HCT116 (cell line): ENCODE data around the gene ACOXL. TPM values are rescaled to one million over a fixed set of nuclear protein-coding genes. Genes with fewer than 3 reads are reported as not detected.

ENCODE experiments used
- ATAC-seq: fragments of 200-7000 bp; cut with Tn5 transposase; 2 replicates; pipeline ENCODE4 v1.9.1; 2020; ENCODE audit warnings: mild to moderate bottlenecking, moderate library complexity
- BruUV-seq: library from RNA; stranded (reverse); fragments of 400-500 nt; replicated peaks from 2 replicates; lab custom pipeline; 2021; lab: Mats Ljungman, UMichigan
- CTCF ChIA-PET: fragments of 300-600 bp; sonication (Branson Sonifier 250); formaldehyde crosslinking; loops from one replicate; lab custom pipeline; 2021; ENCODE audit warnings: antibody characterized with exemption; lab: Charles Lee
- POLR2A ChIA-PET: fragments of 300-600, 350-600 bp; sonication (Branson Sonifier 250); formaldehyde crosslinking; loops from one replicate; lab custom pipeline; 2021; ENCODE audit warnings: antibody characterized with exemption; lab: Charles Lee
- RAD21 ChIA-PET, 2 experiments: fragments of 300-600 bp; sonication (Branson Sonifier 250); formaldehyde crosslinking; loops; one replicate each; lab custom pipeline; 2023; ENCODE audit warnings: low total read pairs in 2 of 2; ENCODE audit not compliant: uncharacterized antibody in 2 of 2, unreplicated experiment in 2 of 2, low non-redundant PET in 1 of 2; lab: Charles Lee
- DNase-seq: peaks from one replicate; pipeline ENCODE4 v3.0.0-alpha.2; 2010; ENCODE audit warnings: low read depth, low spot score
- H2AFZ ChIP-seq: fragments of 200-600 bp; shearing (Covaris generic), sonication (generic); 2 replicates; pipeline ENCODE4 v1.6.1; 2017; ENCODE audit warnings: low read depth, mixed run types, mixed read lengths, antibody characterized with exemption, low read length; ENCODE audit not compliant: poor library complexity, severe bottlenecking
- H3K27ac ChIP-seq: 2 replicates; pipeline ENCODE4 v1.5.1; 2012; ENCODE audit warnings: low read depth, low read length
- H3K27me3 ChIP-seq: fragments of 200-600 bp; sonication (generic); 2 replicates; pipeline ENCODE4 v1.6.1; 2016; ENCODE audit warnings: mixed run types, low read length, mixed read lengths; ENCODE audit not compliant: insufficient read depth
- H3K36me3 ChIP-seq, 2 experiments: fragments of 200-500 bp in 1 of 2; fragments of 200-600 bp in 1 of 2; sonication (Bioruptor generic) in 1 of 2; sonication (generic) in 1 of 2; 2 replicates each; pipeline versions ENCODE4 v1.5.1 to v1.6.1; 2014 to 2016; ENCODE audit warnings: low read length in 2 of 2, inconsistent platforms in 1 of 2, mixed read lengths in 1 of 2, mixed run types in 1 of 2; ENCODE audit not compliant: insufficient read depth in 2 of 2, control insufficient read depth in 1 of 2
- H3K4me1 ChIP-seq, 2 experiments: fragments of 200-600 bp in 1 of 2; sonication (generic) in 1 of 2; 2 replicates each; pipeline versions ENCODE4 v1.5.1 to v1.6.1; 2012 to 2017; ENCODE audit warnings: low read length in 2 of 2, inconsistent platforms in 1 of 2, mild to moderate bottlenecking in 1 of 2, mixed read lengths in 1 of 2, mixed run types in 1 of 2, moderate library complexity in 1 of 2; ENCODE audit not compliant: insufficient read depth in 2 of 2, control insufficient read depth in 1 of 2
- H3K4me2 ChIP-seq: fragments of 200-600 bp; sonication (generic); 2 replicates; pipeline ENCODE4 v1.6.1; 2017; ENCODE audit warnings: mixed run types, low read length, mixed read lengths
- H3K4me3 ChIP-seq, 2 experiments: fragments of 200-600 bp in 1 of 2; sonication (generic) in 1 of 2; replicated peaks in 1 of 2; 2 replicates each; pipeline ENCODE4 v1.5.1; 2011 to 2016; ENCODE audit warnings: low read length in 2 of 2, control low read depth in 1 of 2, low read depth in 1 of 2, mild to moderate bottlenecking in 1 of 2, mixed read lengths in 1 of 2, mixed run types in 1 of 2
- H3K79me2 ChIP-seq: fragments of 200-600 bp; sonication (generic); 2 replicates; pipeline ENCODE4 v1.6.1; 2017; ENCODE audit warnings: mild to moderate bottlenecking, mixed run types, low read length, moderate library complexity, mixed read lengths; ENCODE audit not compliant: insufficient read depth
- H3K9ac ChIP-seq: fragments of 200-600 bp; sonication (generic); 2 replicates; pipeline ENCODE4 v1.6.1; 2016; ENCODE audit warnings: low read length, mixed read lengths
- H3K9me2 ChIP-seq: fragments of 200-600 bp; sonication (generic), shearing (Covaris generic); 2 replicates; pipeline ENCODE4 v1.6.1; 2017; ENCODE audit warnings: mixed run types, mild to moderate bottlenecking, moderate library complexity; ENCODE audit not compliant: insufficient read depth
- H3K9me3 ChIP-seq, 2 experiments: fragments of 200-500 bp in 1 of 2; fragments of 200-600 bp in 1 of 2; sonication (Bioruptor generic) in 1 of 2; sonication (generic) in 1 of 2; 2 replicates each; pipeline ENCODE4 v1.6.1; 2014 to 2017; ENCODE audit warnings: low read length in 2 of 2, mixed read lengths in 2 of 2, inconsistent platforms in 1 of 2, low read depth in 1 of 2, mild to moderate bottlenecking in 1 of 2, mixed run types in 1 of 2, moderate library complexity in 1 of 2; ENCODE audit not compliant: control insufficient read depth in 1 of 2, insufficient read depth in 1 of 2
- H4K20me1 ChIP-seq: fragments of 200-600 bp; sonication (generic), shearing (Covaris generic); 2 replicates; pipeline ENCODE4 v1.6.1; 2017; ENCODE audit warnings: mixed run types, mild to moderate bottlenecking, moderate library complexity; ENCODE audit not compliant: insufficient read depth
- CBX3 ChIP-seq: IDR thresholded peaks from 2 replicates; pipeline ENCODE4 v1.6.1; 2012; ENCODE audit warnings: low read depth
- CEBPB ChIP-seq: IDR thresholded peaks from 2 replicates; pipeline ENCODE4 v1.6.1; 2012; ENCODE audit warnings: low read depth
- EZH2phosphoT487 ChIP-seq: fragments of 200-600 bp; IDR thresholded peaks from 2 replicates; pipeline ENCODE4 v1.6.1; 2018; ENCODE audit warnings: antibody characterized with exemption, borderline replicate concordance
- JUND ChIP-seq: IDR thresholded peaks from 2 replicates; pipeline ENCODE4 v1.6.1; 2012
- MAX ChIP-seq: IDR thresholded peaks from 2 replicates; pipeline ENCODE4 v1.6.1; 2012
- POLR2A ChIP-seq: IDR thresholded peaks from 2 replicates; pipeline ENCODE4 v1.7.0; 2011; ENCODE audit warnings: borderline replicate concordance; ENCODE audit not compliant: insufficient read depth, insufficient read length; ENCODE audit errors: extremely low read depth
- SIN3A ChIP-seq: IDR thresholded peaks from 2 replicates; pipeline ENCODE4 v1.6.1; 2012; ENCODE audit warnings: low read depth
- SP1 ChIP-seq: IDR thresholded peaks from 2 replicates; pipeline ENCODE4 v1.6.1; 2012; ENCODE audit warnings: low read depth
- SRF ChIP-seq: IDR thresholded peaks from 2 replicates; pipeline ENCODE4 v1.6.1; 2012; ENCODE audit warnings: low read depth
- YY1 ChIP-seq: IDR thresholded peaks from 2 replicates; pipeline ENCODE4 v1.6.1; 2011; ENCODE audit warnings: low read length, low read depth, moderate library complexity, mild to moderate bottlenecking; ENCODE audit not compliant: insufficient replicate concordance; ENCODE audit errors: extremely low read depth
- ZBTB33 ChIP-seq: IDR thresholded peaks from 2 replicates; pipeline ENCODE4 v1.6.1; 2011; ENCODE audit warnings: mild to moderate bottlenecking, low read length, moderate library complexity; ENCODE audit not compliant: insufficient replicate concordance; ENCODE audit errors: extremely low read depth
- ZFX ChIP-seq: fragments of 450-650 bp; IDR thresholded peaks from 2 replicates; pipeline ENCODE4 v1.6.1; 2017
- ZNF274 ChIP-seq: fragments of 200-500 bp; sonication (Bioruptor generic); IDR thresholded peaks from 2 replicates; pipeline ENCODE4 v1.6.1; 2014; ENCODE audit warnings: mild to moderate bottlenecking, low read depth, low read length, inconsistent platforms
- intact Hi-C: fragments of 100-400 bp; cut with micrococcal nuclease; formaldehyde crosslinking; loops from 2 replicates; pipeline ENCODE4 v1.10.0; 2022
- total RNA-seq: library from RNA; stranded (reverse); gene quantifications from one replicate; pipeline ENCODE4 v1.2.1, GENCODE V29; 2021; ENCODE audit not compliant: unreplicated experiment

Gene ACOXL
- total RNA-seq, 1 experiment from 2014 or later: 5.5 TPM

- no peak overlapping the region for H3K4me3 ChIP-seq
- no peaks in the 10 kb centered on the region for H3K36me3 ChIP-seq
- no TSS peak for BruUV-seq
- H3K27ac ChIP-seq: no peak overlapping the region
- RAD21 ChIA-PET: no interaction called here
- POLR2A ChIA-PET: no interaction called here
- no peak overlapping the region for H3K4me2 ChIP-seq
- H3K9ac ChIP-seq: no peak overlapping the region
- H4K20me1 ChIP-seq: no peaks in the 10 kb centered on the region
- H3K27me3 ChIP-seq: no peaks in the 10 kb centered on the region
- no peak for TF ChIP-seq ZNF274
- no peak for TF ChIP-seq ZBTB33
- no peak for TF ChIP-seq JUND
- no peak for TF ChIP-seq SIN3A
- no peak for TF ChIP-seq CEBPB
- TF ChIP-seq CBX3: no peak
- no peak for TF ChIP-seq MAX
- no peak for TF ChIP-seq POLR2A
- TF ChIP-seq ZFX: no peak
- TF ChIP-seq EZH2phosphoT487: no peak
- no peak for TF ChIP-seq SRF
- TF ChIP-seq YY1: no peak
- no peak for TF ChIP-seq SP1
- H3K9me2 ChIP-seq: no peaks in the 10 kb centered on the region
- DNase-seq (no peak), ATAC-seq (no peak)
- H2AFZ ChIP-seq: no peak overlapping the region
- intact Hi-C loops: no loop called here
- H3K9me3 ChIP-seq: no peaks in the 10 kb centered on the region
- CTCF ChIA-PET: no interaction called here
- H3K4me1 ChIP-seq: peaks cover 0 to 2% of the 10 kb centered on the region in 2 experiments; a peak in 1 of 4 replicates
- H3K79me2 ChIP-seq: no peaks in the 10 kb centered on the region
These were observed 111.1 kb downstream of the ACOXL start for GRCh38 chr2:110843496-110843895.
